Natural killer cell treated with Interleukin-12 subunit alpha and Interleukin-12 subunit beta and Interleukin-15 and Interleukin-18, amount 100 ng/mL, for 72 hours (primary cell): ENCODE results near the gene PYM1. TPM values are rescaled to one million over a fixed set of nuclear protein-coding genes. Genes with fewer than 3 reads are reported as not detected.

Experiments
- ATAC-seq, 2 donors: fragments of 150-1000 bp; cut with Tn5 transposase in 1 of 2; sonication (Bioruptor Pico), chemical (Tn5 transposase) in 1 of 2; 2 replicates each; pipeline ENCODE4 v1.10.0; 2021
- DNase-seq: peaks from one replicate; pipeline ENCODE4 v3.0.0; 2022; ENCODE audit warnings: low spot score
- H3K27ac Mint-ChIP-seq, 2 donors: 1 replicate in 1 of 2; 2 replicates in 1 of 2; pipeline ENCODE4 v1.8.0; 2022; ENCODE audit warnings: mixed read lengths in 2 of 2, mild to moderate bottlenecking in 1 of 2, moderate library complexity in 1 of 2
- H3K27me3 Mint-ChIP-seq, 2 donors: 1 replicate in 1 of 2; 2 replicates in 1 of 2; pipeline ENCODE4 v1.8.0; 2022; ENCODE audit warnings: mixed read lengths in 2 of 2
- H3K36me3 Mint-ChIP-seq: one replicate; pipeline ENCODE4 v1.8.0; 2022; ENCODE audit warnings: mixed read lengths
- H3K4me1 Mint-ChIP-seq, 2 donors: 1 replicate in 1 of 2; 2 replicates in 1 of 2; pipeline ENCODE4 v1.8.0; 2022; ENCODE audit warnings: low read depth in 2 of 2, mixed read lengths in 2 of 2, mild to moderate bottlenecking in 1 of 2
- H3K4me3 Mint-ChIP-seq: one replicate; pipeline ENCODE4 v1.8.0; 2022; ENCODE audit warnings: mixed read lengths
- H3K9me3 Mint-ChIP-seq: 2 replicates; pipeline ENCODE4 v1.8.0; 2022; ENCODE audit warnings: mixed read lengths
- total RNA-seq, 2 donors: library from RNA; stranded (reverse); gene quantifications; one replicate each; pipeline ENCODE4 v1.2.3, GENCODE V29; 2022

Gene PYM1
- total RNA-seq, 2 donors from 2014 or later = 31.6 to 34.0 TPM

DNA sequence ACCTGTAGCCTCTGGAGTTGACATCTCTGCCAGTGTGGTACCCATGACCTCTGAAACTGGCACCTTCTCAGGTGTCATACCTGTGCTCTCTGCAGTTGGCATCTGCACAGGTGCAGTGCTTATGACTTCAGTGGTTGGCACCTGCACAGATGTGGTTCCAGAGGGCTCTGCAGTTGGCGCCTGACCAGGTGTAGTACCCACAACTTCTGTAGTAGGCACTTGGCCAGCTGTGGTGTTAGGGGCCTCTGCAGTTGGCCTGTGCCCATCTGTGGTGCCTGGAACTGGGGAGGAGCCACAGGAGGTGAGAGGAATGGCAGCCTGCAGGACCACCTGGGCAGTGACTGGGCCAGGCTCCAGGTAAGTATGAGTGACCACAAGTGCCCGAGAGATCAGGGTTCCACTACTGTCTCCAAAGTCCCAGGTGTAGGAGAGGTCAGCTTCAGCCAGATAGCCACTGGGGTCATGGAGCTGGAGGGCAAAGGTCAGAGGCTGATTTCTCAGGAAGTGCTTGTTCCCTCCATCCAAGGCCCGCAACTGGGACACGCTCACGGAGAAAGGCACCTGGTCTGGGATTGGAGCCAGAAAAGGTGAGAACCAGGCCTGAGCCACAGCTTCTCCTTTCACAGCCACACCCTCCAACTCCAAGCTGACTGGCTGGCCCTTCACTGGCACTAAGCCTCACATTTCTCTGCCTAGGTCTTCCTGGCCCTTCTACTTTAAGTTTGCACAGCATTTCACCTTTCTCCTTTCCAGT lies 29.6 kb upstream of the PYM1 start:
- no peaks in the 10 kb centered on the region for H3K9me3 Mint-ChIP-seq
- ATAC-seq = peak in 1 of 2 donors; percentile 32

DNA sequence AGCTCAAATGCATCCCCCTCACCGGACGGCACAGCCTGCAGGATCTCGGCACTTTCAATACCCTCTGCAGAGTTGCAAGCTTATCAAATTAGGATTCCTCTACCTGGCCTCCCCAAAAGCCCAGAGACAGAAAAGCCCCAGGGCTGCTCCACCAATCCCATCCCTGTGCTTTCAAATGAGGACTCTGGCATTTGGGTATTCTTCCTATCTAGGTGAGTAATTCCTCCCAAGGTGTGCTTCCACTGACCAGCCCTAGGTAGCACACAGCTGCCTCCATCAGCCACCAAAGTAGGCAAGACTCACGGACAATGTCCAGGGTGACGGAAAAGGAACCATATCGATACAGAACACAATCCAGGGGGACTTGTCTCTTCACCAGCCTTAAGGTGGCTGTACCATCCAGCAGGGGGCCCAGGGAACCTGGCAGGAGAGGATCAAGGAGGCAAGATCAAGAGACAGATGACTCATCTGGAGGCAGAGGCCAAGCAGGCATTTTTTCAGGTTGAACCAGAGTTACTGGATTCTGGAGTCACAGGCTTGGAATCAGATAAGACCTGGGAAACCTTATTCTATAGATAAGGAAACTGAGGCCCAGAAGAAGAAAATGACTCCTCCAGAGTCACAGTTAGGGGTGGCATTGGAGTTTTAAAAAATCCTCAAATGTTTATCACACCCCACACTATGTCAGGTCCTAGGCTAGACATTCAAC lies 28.3 kb upstream of the PYM1 start:
- Mint-ChIP-seq H3K4me1 (no peaks in the 10 kb centered on the region), H3K27me3 (no peaks in the 10 kb centered on the region), H3K36me3 (peaks cover 11% of the 10 kb centered on the region), H3K27ac (no peak overlapping the region), H3K9me3 (no peaks in the 10 kb centered on the region), H3K4me3 (no peak overlapping the region)
- DNase-seq (no peak), ATAC-seq (peak in 1 of 2 donors; percentile 28)

More for the DNA sequence above, 29.6 kb upstream of the PYM1 start:
- H3K27me3 Mint-ChIP-seq = no peaks in the 10 kb centered on the region
- DNase-seq = no peak
- H3K4me3 Mint-ChIP-seq = no peak overlapping the region
- H3K4me1 Mint-ChIP-seq = no peaks in the 10 kb centered on the region
- H3K36me3 Mint-ChIP-seq = peaks cover 4% of the 10 kb centered on the region
- no peak overlapping the region for H3K27ac Mint-ChIP-seq

DNA sequence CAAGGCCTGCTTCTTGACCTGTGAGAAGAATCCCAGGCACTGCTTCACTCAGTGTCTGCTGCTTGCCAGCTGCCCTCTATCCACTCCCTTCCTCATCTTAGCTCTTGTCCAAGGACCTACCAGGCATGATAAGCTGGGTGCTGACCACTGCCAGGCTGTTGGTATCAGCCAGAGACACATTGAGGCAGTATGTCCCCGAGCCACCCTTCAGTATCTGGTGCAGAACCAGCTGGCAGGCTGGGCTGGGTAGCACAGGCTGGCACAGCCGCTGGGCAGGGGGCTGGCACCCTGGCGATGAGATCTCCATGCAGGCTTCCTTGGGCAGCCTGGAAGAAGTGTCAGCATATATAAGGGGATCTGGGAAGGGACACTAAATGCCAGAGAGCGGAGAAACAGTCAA lies 27.6 kb upstream of the PYM1 start:
- Mint-ChIP-seq H3K4me3 (no peak overlapping the region), H3K4me1 (no peaks in the 10 kb centered on the region), H3K27ac (no peak overlapping the region), H3K27me3 (no peaks in the 10 kb centered on the region), H3K9me3 (no peaks in the 10 kb centered on the region), H3K36me3 (peaks cover 11% of the 10 kb centered on the region)
- ATAC-seq = no peak
- DNase-seq = no peak

DNA sequence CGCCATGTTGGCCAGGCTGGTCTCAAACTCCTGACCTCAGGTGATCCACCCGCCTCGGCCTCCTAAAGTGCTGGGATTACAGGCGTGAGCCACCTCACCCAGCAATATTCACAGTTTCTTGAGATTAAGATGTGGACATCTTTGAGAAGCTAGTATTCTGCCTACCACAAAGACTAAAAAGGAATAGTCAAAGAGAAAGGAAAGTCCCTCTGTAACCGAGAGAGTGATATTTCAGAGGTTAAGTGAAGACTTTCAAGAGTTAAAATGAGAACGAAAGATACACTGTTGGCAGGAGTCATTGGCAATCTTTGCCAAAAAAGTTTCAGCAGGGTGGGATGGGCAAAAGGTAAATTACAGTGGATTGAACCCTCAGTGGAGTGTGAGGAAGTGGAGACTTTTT lies 18.9 kb upstream of the PYM1 start:
- Mint-ChIP-seq H3K27ac (peak overlapping the region; percentile 36 to 48), H3K9me3 (no peaks in the 10 kb centered on the region)

DNA sequence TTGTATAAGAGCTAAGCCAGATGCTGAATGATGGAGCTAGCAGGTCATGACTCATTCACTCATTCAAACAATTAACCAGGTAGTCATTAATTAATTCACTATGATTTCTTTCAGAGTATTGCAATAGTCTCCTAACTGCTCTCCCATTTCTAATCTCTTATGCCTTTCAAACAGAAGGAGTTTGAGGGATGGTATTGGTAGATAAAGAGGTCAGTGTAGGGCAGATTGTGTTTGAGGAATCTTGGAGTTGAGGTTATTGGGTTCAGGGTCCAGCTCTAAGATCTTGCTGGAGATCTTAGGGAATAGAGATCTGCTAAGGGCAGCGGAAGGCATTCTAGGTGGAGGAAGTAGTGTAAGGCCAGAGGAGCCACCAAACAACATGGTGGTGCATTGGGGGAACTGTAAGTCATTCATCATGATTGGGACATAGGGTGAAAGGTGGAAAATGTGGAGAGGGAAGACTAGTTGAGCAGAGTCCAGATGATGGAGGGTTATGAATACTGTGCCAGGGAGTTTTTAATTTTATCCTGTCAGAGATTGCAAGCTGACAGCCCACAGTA lies 15.0 kb upstream of the PYM1 start:
- ATAC-seq = no peak
- DNase-seq = no peak
- H3K4me3 Mint-ChIP-seq = no peak overlapping the region
- H3K9me3 Mint-ChIP-seq = no peaks in the 10 kb centered on the region
- peaks cover 38% of the 10 kb centered on the region for H3K36me3 Mint-ChIP-seq
- H3K27ac Mint-ChIP-seq = peak overlapping the region in 1 of 2 donors; percentile 0
- H3K27me3 Mint-ChIP-seq = no peaks in the 10 kb centered on the region
- peaks cover 16 to 18% of the 10 kb centered on the region in 2 donors for H3K4me1 Mint-ChIP-seq

More for the DNA sequence above, 18.9 kb upstream of the PYM1 start:
- no peaks in the 10 kb centered on the region for H3K27me3 Mint-ChIP-seq
- H3K4me3 Mint-ChIP-seq = no peak overlapping the region
- no peaks in the 10 kb centered on the region for H3K4me1 Mint-ChIP-seq
- H3K36me3 Mint-ChIP-seq = peaks cover 42% of the 10 kb centered on the region
- ATAC-seq (no peak), DNase-seq (no peak)

DNA sequence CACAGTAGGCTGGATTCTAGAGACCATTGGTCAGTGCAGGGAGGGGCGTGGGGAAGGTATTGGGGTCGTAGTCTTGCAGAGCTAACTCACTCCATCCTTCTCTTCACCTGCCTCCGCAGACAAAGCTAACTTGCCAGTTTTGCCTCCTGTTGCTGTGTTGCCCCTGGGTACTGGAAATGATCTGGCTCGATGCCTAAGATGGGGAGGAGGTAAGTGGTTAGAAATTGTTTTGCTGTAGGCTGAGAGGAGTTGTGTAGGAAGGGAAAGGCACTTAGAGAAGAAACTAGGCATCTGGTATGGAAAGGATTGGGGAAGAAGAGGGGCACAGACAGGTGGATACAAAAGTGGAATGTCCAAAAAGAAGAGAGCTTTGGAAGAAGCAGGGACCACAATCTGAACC lies 14.4 kb upstream of the PYM1 start:
- Mint-ChIP-seq H3K4me1 (peaks cover 16 to 23% of the 10 kb centered on the region in 2 donors), H3K4me3 (no peak overlapping the region), H3K27me3 (no peaks in the 10 kb centered on the region), H3K9me3 (no peaks in the 10 kb centered on the region), H3K27ac (peak overlapping the region in 1 of 2 donors; percentile 0), H3K36me3 (peaks cover 44% of the 10 kb centered on the region)
- ATAC-seq (no peak), DNase-seq (no peak)

DNA sequence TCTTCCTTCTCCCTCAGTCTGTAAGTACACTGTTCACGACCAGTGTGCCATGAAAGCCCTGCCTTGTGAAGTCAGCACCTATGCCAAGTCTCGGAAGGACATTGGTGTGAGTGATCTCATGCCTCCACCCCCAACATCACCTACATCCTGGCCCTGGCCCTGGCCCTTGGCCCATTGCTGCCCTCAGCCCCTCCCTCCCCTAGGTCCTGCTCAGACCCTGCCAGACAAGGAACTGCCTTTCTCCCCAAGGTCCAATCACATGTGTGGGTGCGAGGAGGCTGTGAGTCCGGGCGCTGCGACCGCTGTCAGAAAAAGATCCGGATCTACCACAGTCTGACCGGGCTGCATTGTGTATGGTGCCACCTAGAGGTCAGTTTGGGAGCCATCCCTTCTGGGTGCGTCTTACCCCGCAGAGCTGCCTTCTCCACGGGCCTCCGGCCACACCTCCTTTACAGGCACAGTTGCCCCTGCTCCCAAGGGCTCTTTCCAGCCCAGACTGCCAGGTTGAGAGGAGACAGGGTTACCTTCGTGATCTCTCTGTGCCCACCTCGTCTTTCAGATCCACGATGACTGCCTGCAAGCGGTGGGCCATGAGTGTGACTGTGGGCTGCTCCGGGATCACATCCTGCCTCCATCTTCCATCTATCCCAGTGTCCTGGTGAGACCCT lies 12.5 kb upstream of the PYM1 start:
- Mint-ChIP-seq H3K36me3 (peaks cover 37% of the 10 kb centered on the region), H3K4me1 (peaks cover 16 to 23% of the 10 kb centered on the region in 2 donors), H3K27me3 (no peaks in the 10 kb centered on the region), H3K27ac (peak overlapping the region; percentile 19 to 60), H3K9me3 (no peaks in the 10 kb centered on the region), H3K4me3 (no peak overlapping the region)
- peak; percentile 85 for DNase-seq
- peak; percentile 95 for ATAC-seq

DNA sequence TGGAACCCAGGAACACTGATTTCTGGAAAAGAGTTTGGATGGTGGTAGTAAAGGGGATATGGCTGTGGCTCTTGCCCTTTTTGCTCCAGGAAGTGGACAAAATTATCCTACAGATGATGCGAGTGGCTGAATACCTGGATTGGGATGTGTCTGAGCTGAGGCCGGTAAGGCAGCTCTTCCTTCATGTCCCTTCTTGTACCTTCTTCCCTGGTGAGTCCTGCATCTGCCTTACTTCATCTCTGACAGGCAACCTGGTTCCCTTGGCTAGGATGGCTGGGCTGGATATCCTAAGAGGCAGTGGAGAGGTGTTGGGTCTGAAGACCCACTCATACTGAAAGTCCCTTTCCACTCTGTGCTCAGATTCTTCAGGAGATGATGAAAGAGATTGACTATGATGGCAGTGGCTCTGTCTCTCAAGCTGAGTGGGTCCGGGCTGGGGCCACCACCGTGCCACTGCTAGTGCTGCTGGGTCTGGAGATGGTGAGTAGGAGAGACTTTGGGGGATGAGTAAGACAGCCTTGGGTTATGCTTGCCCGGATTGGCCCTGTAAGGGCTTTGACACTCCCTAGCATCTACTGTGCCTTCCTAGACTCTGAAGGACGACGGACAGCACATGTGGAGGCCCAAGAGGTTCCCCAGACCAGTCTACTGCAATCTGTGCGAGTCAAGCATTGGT lies 11.3 kb upstream of the PYM1 start:
- peaks cover 18 to 29% of the 10 kb centered on the region in 2 donors for H3K4me1 Mint-ChIP-seq
- H3K27ac Mint-ChIP-seq = peak overlapping the region in 1 of 2 donors; percentile 49
- ATAC-seq = no peak
- no peak for DNase-seq
- no peaks in the 10 kb centered on the region for H3K9me3 Mint-ChIP-seq
- H3K27me3 Mint-ChIP-seq = no peaks in the 10 kb centered on the region
- no peak overlapping the region for H3K4me3 Mint-ChIP-seq
- peaks cover 27% of the 10 kb centered on the region for H3K36me3 Mint-ChIP-seq

DNA sequence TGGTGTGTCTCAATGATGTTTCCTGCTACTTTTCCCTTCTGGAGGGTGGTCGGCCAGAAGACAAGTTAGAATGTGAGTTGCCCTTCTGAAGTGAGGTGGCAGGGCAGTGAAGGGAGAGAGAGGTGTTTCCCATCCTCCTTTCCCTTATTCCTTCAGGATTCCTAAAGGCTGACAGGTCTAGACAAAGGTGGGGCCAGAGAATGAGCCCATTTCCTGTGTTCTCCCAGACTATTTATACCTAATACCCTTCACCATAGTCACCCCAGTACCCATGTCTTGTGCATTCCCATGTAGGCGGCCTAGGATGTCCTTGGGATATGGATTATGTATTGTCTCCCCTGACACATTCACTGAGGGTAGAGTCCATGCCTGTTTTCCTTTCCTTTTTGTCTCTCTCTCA lies 10.3 kb upstream of the PYM1 start:
- Mint-ChIP-seq H3K27me3 (no peaks in the 10 kb centered on the region), H3K36me3 (peaks cover 21% of the 10 kb centered on the region), H3K9me3 (no peaks in the 10 kb centered on the region), H3K4me1 (peaks cover 23 to 34% of the 10 kb centered on the region in 2 donors), H3K27ac (peak overlapping the region in 1 of 2 donors; percentile 49), H3K4me3 (no peak overlapping the region)
- ATAC-seq (no peak), DNase-seq (no peak)

DNA sequence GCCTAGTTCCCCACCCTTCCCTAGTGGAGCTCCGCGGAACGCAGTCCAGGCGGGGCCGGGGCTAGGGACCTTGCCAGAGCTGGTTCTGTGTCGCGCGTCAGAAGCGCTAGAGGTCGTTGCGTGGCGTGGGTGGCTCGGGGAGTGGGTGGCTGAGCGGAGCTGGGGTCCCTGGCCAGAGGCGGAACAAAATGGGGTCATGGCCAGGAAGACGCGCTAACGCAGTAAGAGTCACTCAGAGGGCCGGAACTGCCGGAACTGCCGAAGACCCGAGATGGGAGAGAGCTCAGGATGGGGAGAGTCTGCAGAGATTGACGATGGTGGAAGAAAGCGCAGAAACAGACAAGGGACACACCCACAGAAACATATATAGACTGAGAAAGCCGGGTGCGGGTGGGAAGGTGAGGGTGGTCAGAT lies 8.1 kb upstream of the PYM1 start:
- peaks cover 16% of the 10 kb centered on the region for H3K36me3 Mint-ChIP-seq
- no peak for ATAC-seq

DNA sequence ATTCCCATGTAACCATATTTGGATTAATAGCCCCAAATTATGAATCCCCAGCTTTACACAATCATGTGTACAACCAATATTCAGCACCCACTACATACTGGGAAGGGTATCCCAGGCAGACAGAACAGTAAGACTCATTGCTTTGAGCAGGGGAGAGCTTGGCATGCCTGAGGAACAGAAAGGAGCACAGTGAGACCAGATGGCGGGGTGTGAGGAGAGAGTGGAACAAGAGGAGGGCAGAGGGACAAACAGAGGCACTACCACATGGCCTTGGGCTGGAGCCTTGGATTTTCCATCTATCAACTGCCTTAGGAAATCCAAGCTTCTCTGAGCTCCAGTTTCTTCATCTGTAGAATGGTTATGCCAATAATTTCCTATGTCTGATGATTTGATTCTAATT lies 7.1 kb upstream of the PYM1 start:
- Mint-ChIP-seq H3K4me3 (peak overlapping the region; percentile 3), H3K4me1 (peaks cover 37 to 52% of the 10 kb centered on the region in 2 donors)
- ATAC-seq = no peak

More for the DNA sequence above, 8.1 kb upstream of the PYM1 start:
- Mint-ChIP-seq H3K27ac (peak overlapping the region in 1 of 2 donors; percentile 28), H3K27me3 (no peaks in the 10 kb centered on the region), H3K9me3 (no peaks in the 10 kb centered on the region), H3K4me1 (peaks cover 37 to 52% of the 10 kb centered on the region in 2 donors), H3K4me3 (no peak overlapping the region)
- DNase-seq = no peak

DNA sequence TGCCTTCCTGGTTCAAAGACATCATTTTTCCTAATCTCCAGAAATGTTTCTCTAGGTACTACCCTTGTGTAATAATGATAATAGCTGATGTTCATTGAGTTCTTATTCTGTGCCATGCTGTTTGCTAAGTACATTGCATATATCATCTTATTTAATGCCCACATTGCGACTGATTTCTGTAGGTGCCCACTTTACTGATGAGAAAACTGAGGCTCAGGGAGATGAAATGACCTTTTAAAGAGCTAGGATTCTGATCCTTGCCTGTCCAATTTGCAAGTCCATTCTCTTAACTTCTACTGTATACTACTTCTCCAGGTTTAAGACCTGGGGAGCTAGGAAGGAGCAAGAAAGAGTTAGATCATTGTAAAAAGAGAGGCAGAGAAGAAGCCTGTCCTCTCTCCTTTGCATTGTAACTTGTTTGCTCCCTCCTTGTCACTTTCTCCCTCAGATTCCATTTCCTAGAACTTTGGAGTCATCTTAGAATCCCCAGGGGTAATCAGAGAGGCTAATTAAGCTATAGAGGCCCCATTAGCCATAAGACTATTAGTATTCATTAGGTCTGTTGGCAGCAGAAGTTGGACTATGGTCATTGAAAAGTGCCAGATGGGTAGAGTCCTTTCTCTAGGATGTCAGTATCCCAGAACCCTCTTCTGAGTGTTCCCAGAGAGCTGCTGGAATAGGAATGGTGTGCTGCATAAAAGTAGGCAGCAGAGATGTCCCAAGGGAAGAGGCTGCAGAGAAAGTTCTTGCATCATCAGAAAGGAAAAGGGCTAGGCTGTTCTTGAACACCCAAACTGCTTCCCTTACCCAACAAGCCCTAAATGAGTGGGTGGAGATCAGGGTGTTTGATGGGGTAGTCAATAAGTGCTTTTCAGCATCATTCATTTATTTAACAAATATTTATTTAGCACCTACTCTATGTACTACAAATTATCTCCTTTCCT lies 6.4 kb upstream of the PYM1 start:
- H3K9me3 Mint-ChIP-seq = no peaks in the 10 kb centered on the region
- no peak overlapping the region for H3K27ac Mint-ChIP-seq
- H3K36me3 Mint-ChIP-seq = peaks cover 16% of the 10 kb centered on the region

More for the DNA sequence above, 7.1 kb upstream of the PYM1 start:
- Mint-ChIP-seq H3K9me3 (no peaks in the 10 kb centered on the region), H3K27me3 (no peaks in the 10 kb centered on the region), H3K36me3 (peaks cover 16% of the 10 kb centered on the region), H3K27ac (no peak overlapping the region)
- DNase-seq = no peak

More for the DNA sequence above, 6.4 kb upstream of the PYM1 start:
- DNase-seq = no peak
- Mint-ChIP-seq H3K27me3 (no peaks in the 10 kb centered on the region), H3K4me1 (peaks cover 41 to 56% of the 10 kb centered on the region in 2 donors), H3K4me3 (no peak overlapping the region)
- ATAC-seq = no peak
